ENCODE data around the gene SPATA12. TPM values are rescaled to one million over a fixed set of nuclear protein-coding genes. Genes with fewer than 3 reads are reported as not detected.

SPATA12 gene
- polyA plus RNA-seq, 1 donor, result 0.05 TPM

DNA sequence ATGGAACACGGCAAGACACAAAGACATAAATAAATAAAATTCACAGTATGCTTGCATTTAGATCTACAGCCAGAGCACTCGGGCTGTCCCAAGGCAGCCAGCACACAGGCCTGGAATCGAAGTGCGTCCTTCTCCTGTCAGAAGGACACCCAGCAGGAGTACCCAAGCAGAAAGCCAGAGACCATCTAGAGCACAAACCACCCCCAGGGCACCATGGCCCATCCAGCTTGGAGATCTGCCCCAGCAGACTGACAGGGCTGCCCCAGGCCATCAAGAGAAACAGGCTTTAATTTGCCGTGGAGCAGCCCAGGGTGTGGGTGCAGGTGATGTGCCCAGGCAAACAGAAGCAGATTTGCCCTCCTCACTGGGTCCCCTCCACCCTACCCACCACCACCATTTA lies 7.8 kb upstream of the SPATA12 start:
- no peak for DNase-seq (ENCODE audit: low read depth)

DNA sequence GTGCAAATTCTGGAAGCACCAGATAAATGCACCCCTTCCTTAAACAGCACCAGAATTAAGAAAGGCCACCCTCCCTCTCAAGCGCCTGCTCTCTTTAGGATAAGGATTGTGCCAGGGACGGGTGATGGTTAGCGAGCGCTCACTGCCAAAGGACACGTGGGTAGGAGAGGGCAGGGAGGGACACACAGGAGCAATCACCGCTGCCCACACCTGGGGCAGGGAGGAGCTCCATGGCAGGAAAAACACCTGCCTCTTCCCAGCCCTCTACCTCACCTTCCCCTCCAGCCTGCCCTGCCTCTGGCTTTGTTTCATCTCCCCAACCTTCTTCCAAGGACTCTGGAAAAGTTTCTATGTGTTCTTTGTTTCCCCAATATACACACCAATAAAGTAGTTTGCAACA lies 7.3 kb upstream of the SPATA12 start:
- no peak for DNase-seq (ENCODE audit: low read depth)

DNA sequence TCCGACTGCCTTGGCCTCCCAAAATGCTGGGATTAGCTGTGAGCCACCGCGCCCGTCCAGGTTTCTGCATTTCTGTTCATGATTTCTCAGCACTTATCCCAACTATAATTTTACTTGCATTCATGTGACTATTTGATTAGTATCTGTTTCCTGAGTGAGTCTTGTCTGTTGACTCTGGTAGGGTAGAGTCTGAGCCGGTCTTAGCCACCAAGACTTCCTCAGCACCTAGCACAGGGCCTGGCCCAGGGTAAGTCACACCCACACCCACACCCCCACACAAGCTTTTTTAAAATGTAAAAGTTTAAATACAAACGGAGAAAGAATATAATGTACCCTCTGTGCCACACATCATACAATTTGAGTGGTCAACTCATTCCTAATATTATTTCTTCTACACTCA lies 3.1 kb upstream of the SPATA12 start:
- DNase-seq (ENCODE audit: low read depth), result no peak

DNA sequence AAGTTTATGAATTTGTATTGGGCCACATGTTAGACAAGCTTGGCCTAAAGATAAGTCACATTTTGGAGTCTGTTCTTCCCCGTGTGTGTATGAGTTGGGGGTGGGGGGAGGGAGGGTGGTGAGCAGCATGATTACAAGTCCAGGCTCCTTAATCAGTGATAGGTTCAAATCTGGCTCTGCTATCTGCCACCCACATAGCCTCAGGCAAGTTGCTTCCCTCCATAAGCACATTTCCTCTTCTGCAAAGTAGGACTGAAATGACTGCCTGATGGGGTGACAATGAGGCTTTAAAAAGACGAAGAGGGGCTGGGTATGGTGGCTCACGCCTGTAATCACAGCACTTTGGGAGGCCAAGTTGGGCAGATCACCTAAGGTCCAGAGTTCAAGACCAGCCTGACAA lies 1.1 kb upstream of the SPATA12 start:
- DNase-seq (ENCODE audit: low read depth), result no peak

DNA sequence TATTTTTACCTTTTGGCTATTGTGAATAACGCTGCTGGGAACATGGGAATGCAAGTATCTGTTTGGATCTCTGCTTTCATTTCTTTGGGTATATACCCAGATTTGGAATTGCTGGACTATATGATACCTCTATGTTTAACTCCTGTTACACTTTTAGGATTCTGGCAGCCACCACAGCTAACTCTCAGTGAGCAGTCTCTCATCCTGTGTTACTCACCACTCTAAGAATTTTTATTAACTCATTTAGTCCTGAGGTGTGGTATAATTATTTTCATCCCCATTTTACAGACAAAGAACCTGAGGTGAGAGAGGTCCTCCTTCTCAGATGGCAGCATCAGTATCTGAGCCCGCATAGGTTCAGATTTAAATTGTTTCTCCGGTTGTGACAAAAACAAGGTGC lies 1.1 kb downstream of the SPATA12 start:
- no peak for DNase-seq (ENCODE audit: low read depth)

DNA sequence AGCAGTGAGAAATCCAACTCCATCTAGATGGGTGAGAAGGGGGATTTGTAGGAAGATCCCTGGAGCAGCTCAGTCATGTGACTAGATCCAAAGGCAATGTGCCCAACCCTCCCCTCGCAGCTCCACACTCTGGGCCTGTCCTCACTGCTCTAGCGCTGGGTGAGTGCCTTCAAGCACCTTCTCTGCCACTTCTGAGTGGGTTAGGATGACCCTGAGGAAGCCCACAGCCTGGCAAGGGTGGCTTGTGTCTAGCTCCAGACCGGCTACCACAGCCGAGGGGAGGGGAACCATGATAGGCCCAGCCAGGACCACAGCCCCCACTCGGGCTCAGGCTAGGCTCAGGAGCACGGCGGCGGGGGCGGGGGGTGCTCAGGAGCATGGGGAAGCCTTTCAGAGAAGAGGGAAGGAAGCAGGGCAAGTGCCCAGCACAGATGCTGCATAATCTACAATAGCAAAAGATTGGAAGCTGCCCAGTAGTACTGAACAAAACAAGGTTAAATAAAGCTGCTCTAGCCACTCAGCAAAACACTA lies 1.7 kb downstream of the SPATA12 start:
- DNase-seq (ENCODE audit: low read depth), result no peak

DNA sequence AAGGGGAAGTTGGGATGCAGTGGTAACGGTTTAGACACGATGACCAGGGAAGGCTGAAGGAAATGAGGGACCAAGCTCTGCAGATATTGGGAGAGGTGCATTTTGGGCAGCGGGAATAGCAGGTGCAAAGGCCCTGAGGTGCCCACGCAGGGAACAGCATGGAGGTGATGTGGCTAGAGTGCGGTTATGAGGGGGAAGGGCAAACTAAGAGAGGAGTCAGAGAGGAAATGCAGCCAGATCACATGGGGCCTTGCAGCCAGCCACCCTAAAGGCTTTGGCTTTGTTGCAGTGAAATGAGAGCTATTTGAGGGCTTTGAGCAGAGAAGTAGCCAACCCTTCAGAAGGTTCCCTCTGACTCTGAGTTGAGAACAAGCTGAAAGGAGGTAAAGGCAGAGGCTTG lies 2.6 kb downstream of the SPATA12 start:
- DNase-seq (ENCODE audit: low read depth), result no peak

DNA sequence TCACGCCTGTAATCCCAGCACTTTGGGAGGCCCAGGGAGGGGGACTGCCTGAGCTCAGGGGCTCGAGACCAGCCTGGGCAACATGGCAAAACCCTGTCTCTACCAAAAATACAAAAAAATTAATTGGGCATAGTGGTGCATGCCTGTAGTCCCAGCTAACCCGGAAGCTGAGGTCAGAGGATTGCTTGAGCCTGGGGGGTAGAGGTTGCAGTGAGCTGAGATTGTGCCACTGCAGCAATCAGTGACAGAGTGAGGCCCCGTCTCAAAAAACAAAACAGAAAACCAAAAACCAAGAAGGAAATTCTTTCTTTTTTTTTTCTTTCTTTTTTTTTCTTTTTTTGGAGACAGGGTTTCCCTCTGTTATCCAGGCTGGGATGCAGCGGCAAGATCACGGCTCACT lies 3.5 kb downstream of the SPATA12 start:
- no peak for DNase-seq (ENCODE audit: low read depth)

DNA sequence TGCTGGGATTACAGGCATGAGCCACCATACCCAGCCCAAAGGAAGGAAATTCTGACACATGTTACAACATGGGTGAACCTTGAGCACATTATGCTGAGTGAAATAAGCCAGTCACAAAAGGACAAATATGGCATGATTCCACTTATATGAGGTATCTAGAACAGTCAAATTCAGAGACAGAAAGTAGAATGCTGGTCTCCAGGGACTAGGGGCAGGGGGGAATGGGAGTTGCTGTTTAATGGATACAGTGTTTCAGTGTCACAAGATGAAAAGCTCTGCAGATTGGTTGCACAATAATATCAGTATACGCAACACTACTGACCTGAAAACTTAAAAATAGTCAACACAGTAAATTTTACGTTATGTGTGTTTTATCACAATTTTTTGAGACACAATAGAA lies 4.1 kb downstream of the SPATA12 start:
- DNase-seq (ENCODE audit: low read depth), result no peak

DNA sequence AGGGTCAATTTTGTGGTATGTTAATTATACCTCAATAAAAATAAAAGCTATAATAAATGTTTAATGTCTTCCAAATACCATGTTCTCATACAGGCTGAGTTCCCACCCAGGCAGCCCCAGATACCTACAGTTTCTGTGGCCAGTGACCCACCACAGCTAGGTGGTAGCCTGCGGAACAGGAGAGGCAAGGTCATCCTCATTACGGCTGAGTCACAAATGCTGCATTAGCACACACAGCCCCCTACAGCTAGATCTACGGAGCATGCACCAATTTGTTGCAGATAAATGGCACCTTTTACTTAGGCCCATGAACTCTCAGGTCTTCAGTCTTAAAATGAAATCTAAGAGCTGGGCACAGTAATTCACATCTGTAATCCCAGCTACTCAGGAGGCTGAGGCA lies 5.1 kb downstream of the SPATA12 start:
- no peak for DNase-seq (ENCODE audit: low read depth)

DNA sequence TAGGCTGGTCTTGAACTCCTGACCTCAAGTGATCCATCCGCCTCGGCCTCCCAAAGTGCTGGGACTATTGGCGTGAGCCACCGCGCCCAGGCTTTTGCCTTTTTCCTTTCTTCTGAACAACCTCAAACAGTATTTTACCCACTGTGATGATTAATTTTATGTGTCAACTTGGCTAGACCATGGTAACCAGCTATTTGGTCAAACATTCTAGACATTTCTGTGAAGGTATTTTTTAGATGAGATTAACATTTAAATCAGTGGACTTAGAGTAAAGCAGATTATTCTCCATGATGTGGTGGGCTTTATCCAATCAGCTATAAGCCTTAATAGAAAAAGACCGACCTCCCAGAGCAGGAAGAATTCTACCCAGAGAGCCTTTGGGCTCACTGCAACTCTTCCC lies 6.0 kb downstream of the SPATA12 start:
- DNase-seq (ENCODE audit: low read depth), result no peak

DNA sequence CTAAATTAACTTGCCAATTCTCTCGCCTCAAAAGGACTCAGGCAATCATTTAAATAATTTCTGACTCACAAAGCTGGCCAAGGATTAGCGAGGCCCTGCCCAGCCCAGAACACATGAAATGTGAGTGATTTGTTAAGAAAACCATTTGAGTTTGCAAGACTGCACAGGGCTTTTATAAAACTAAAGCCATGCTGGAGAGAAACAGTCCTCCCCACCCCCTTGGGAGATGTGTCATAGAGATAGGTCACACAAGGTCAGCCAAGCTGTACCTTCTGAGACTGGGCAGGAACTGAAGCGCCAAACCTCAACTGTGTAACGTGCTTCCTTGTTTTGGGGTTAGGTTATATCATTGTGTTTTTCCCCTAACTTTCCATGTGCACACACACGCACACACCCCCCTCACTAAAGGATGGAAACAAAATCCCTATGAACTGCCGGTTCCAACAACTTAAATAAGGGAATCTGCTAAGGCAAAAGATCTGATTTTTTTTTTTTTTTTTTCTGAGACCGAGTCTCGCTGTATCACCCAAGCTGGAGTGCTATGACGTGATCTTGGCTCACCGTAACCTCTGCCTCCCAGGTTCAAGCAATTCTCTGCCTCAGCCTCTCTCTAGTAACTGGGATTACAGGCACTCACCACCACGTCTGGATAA lies 8.1 kb downstream of the SPATA12 start:
- DNase-seq (ENCODE audit: low read depth), result peak; percentile 43

DNA sequence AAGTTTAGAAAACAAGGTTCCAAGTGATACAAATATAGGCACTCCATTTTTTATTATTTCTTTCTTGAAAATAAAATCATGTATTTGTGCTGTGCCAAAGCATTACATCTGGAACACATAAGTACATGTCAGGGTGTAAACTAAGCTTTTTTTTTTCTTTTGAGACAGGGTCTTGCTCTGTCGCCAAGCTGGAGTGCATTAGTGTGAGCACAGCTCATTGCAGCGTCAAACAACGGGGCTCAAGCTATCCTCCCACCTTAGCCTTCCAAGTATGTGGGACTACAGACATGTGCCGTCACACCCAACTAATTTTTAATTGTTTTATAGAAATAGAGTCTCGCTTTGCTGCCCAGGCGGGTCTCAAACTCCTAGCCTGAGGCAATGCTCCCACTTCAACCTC lies 9.0 kb downstream of the SPATA12 start:
- no peak for DNase-seq (ENCODE audit: low read depth)

DNA sequence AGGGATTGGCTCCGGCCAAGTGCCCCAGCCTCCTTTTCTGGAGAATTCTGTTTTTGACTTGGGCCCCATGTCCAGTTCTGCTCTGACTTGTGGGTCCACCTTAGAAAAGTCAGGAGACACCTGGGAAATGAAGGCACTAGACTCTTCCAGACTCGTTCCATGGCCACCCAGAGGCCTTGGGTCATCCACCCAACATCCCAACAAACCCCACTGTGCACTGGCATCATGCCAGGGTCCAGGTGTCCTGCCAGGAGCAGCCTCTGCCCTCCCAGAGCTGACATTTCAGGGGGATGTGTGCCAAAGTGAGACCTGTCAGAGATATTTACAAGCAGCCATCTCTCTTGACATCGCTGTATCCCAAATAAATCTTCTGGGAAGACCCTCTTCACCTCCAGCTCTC lies 13.2 kb downstream of the SPATA12 start:
- no peak for DNase-seq (ENCODE audit: low read depth)

DNA sequence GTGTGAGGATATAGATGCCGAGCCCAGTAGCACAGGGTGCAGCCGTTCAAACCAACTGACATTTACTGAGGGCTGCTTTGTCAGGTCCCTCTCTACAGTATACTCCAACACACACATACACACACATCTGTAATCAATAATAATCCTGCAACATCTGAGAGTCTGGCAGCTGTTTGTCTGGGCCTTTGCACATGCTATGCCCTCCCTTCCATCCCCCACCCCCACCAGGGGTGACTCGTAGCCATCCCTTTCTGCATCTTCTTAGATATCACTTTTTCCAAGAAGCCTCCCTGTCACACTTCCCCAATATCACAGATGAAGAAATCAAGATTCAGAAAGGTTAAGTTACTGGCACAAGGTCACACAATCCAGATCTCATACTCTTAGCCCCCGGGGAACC lies 13.7 kb downstream of the SPATA12 start:
- no peak for DNase-seq (ENCODE audit: low read depth)

DNA sequence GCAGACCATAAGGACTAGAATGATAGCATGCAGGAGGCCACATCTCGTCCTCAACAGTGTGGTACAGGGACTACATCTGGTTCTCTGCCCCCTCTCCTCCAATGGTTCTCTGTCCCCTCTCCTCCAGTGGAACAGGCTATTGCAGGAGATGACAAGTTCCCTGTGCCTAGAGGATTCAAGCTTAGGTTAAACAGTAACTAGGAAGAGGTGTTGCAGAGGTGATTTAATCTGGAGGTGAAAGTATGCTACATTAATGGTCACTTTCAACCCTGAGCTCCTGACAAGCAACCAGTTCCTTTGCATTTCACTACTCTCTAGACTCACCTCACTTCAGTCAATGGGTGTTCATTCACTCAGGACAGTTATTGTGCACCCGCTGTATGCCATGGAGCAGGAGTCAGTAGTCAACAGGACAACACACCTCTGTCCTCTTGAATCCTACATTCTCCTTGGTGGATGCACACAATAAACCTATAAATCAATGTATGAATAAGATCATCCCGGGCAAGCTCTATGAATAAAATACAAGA lies 16.0 kb downstream of the SPATA12 start:
- no peak for DNase-seq (ENCODE audit: low read depth)

DNA sequence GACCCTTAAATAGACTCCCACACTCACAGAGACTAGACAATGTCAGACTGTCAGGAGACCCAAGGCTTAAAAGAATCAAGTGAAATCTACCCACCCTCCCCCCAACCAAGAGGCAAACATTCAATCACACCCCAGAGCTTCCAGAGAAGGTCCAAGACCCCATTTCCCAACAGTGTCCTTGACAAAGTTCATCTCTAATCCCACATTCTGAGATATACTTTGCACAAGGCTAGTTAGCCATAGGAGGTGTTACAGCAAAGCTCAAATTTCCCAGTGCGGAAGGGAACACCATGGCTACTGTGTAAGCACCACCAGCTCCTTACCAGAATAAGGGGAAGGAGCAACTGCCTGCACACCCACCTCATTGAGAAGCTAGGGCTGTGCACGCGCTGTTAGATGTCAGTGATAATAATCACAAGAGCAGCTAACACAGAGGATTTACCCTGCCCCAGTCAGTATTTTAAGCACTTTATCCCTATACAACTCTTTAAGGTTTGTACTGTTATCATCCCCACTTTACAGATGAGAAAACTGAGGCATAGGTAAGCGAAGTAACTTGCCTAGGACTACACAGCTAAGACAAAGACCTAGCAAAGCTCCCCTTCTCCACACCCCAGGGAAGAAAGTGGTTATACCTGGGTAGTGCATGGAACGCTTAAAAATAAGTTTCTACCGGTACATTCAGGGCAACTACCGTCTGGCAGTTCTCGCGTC lies 17.3 kb downstream of the SPATA12 start:
- DNase-seq (ENCODE audit: low read depth), result no peak

DNA sequence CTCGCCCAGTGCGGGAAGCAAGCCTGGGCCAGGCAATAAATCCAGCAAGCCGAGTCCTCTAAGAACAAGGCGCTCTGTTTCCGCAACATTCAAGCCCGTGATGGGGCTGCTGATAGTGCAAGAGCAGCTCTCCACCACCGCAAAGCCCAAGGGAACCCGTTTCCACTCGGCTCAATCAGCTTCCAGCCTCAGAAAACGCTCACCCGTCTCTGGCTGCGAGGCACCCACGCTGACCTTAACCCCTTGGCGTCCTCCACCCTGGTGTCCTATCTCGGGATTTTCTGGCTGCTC lies 17.8 kb downstream of the SPATA12 start:
- DNase-seq (ENCODE audit: low read depth), result no peak

DNA sequence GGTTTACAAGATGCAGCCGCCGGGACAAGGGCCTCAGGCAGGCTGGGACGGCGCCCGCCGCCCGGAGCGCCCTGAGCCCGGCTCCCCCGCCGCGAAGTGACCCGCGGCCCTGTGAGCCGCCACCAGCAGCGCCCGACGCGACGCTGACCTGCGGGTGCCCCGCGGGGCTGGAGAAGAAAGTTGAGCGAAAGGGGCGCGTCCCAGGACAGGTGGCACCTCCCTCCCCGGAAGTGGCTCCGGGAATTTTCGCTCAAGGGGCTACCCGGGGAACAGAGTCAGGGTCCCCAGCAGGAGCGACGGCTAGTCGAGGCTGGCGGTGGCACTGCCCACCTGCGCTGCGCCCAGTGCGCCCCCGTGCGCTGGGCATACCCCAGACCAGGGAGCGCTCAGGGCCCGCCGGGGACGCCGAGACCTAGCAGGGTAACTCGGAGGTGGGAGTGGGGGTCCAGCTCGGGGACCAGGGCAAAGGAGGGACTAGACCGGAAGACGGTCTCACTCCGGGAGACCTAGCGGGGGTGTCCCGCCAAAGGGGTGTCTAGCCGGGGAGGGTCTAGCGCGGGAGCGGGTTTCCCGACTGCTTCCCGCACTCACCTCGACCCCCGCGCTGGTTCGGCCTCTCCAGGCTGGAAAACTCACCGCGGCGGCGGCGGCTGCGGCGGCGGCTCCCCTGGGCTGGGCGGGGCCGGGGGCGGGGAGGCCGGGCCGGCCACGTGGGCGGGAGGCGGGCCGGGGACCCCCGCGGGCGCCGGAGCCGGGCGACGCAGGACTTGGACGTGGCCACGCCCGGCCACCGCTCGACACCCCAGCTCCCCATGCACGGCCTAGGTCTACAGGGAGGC lies 18.4 kb downstream of the SPATA12 start:
- DNase-seq (ENCODE audit: low read depth), result no peak

DNA sequence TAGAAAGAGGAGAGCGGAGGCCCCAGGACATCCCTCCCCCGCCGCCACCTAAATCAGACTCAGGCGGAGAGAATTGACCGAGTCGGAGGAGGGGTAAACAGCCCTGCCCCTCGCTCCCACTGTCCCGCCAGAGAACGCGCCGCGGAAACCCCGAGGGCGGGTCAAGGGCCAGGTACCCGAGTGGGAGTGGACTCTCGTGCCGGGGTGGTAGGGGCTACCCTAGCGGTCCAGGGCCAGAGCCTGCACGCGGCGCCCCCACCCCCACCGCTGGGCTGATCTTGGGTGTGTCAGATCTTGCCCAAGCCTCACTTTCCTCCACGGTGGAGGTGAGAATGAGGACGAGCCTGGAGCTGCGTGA lies 19.0 kb downstream of the SPATA12 start:
- no peak for DNase-seq (ENCODE audit: low read depth)

DNA sequence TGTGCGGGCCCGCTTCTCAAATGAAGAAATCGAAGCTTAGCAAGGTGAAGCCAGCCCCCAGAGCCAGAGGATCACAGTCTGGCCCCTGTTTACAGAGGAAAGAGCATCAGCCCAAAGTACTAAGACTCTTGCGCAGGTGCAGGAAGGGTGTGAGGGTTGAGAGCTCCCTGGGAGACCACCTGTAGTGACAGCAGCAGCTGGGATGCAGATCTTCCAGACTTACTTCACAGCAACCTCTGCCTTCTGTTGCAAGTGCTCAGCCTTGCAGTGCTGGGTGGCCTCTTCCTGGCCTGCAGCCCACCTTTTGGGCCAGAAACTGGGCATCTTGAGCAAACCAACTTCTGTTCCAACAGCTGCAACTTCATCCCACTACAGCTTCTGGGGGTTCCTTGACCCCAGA lies 19.7 kb downstream of the SPATA12 start:
- DNase-seq (ENCODE audit: low read depth), result no peak

DNA sequence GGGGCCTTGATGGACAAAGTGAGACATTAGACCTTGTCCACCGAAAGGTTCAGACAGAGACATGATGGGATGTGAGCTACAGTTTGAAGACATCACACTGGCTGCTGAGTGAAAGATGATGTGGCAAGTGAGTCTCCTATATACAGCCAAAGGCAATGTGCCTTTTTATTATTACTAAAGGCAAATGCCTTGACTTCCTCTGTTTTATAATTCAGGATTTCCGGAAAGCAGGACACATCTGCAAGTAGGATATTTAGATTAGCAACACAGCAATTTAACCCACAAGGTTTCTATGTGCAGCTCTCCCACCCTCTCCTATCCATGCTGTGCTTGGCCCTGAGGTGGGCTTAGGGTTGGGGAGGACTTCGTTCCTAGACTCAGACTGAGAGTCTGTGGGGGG lies 20.7 kb downstream of the SPATA12 start:
- no peak for DNase-seq (ENCODE audit: low read depth)

DNA sequence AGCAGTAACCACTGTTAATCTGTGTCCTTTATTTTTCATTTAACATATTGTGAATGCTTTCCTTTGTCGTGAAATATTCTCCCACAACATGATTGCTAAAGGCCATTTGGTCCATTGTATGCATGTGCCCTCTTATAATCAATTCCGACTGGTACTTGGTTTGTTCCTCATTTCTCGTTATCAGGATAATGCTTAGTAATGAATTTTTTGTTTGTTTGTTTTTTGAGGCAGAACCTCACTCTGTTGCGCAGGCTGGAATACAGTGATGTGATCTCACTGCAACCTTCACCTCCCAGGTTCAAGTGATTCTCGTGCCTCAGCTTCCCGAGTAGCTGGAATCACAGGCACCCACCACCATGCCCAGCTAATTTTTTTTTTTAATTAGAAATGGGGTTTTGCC lies 22.0 kb downstream of the SPATA12 start:
- DNase-seq (ENCODE audit: low read depth), result no peak

Data from forelimb muscle (tissue), 1 donor.